Activated CD4-positive, CD25-positive, alpha-beta regulatory T cell treated with anti-CD3 and anti-CD28 coated beads, Interleukin-2, amount 50 U/mL, for 24 hours (primary cell): ENCODE data around the gene SH3BGRL.
A peak's percentile ranks its signal among the peaks of the same experiment; 100 is the strongest.

ENCODE experiments used
- ATAC-seq, 2 donors: fragments of 150-1000 bp; cut with Tn5 transposase; one replicate each; pipeline ENCODE4 v1.10.0; 2021; ENCODE audit warnings: mild to moderate bottlenecking in 1 of 2, moderate library complexity in 1 of 2

The SH3BGRL gene

GRCh38 chrX:81201671-81202455, at the start of gene SH3BGRL, which contains the start of gene HMGN5:
TSS of gene SH3BGRL (plus strand) at chrX:81202102. CDS start at chrX:81202201, 99 bp downstream.
TSS of gene HMGN5 (minus strand) at chrX:81201913. CDS start at chrX:81121549, 80,364 bp downstream.
- ATAC-seq: peak; percentile 95 to 97

GRCh38 chrX:81168391-81168790, 33.5 kb upstream of the SH3BGRL start:
- no peak for ATAC-seq

GRCh38 chrX:81174286-81174685, 27.6 kb upstream of the SH3BGRL start:
- no peak for ATAC-seq

DNA sequence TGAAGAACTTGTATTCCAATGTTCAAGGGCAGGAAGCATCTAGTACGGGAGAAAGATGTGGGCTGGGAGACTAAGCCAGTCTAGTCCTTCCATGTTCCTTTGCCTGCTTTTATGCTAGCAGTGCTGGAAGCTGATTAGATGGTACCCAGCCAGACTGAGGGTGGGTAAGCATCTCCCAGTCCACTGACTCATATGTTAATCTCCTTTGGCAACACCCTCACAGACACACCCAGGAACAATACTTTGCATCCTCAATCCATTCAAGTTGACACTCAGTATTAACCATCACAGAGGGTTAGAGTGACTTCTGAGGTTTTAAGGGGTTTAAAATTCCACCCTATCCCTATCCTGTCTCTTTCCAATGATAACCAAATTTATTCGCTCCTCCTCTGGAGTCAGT, 6.6 kb upstream of the SH3BGRL start:
- no peak for ATAC-seq

- ATAC-seq: peak in 1 of 2 donors; percentile 60
These were observed 6.2 kb upstream of the SH3BGRL start for GRCh38 chrX:81195712-81196111.

- ATAC-seq: no peak
These were observed 831 bp upstream of the SH3BGRL start for GRCh38 chrX:81201071-81201470.

GRCh38 chrX:81202456-81202819, 536 bp downstream of the SH3BGRL start:
- ATAC-seq: no peak

- ATAC-seq: no peak
These were observed 1.0 kb downstream of the SH3BGRL start for GRCh38 chrX:81202943-81203342.

DNA sequence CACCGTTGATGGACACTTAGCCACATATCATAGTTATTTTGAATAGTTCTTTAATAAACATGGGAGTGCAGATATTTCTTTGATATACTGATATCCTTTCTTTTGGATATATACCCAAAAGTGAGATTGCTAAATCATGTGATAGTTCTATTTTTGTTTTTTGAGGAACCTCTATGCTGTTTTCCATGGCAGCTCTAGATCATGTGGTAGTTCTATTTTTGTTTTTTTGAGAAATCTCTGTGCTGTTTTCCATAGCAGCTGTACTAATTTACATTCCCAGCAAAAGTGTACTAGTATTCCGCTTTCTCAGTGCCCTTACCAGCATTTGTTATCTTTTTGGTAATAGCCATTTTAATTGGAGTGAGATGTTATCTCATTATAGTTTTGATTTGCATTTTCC, 3.6 kb downstream of the SH3BGRL start:
- no peak for ATAC-seq

DNA sequence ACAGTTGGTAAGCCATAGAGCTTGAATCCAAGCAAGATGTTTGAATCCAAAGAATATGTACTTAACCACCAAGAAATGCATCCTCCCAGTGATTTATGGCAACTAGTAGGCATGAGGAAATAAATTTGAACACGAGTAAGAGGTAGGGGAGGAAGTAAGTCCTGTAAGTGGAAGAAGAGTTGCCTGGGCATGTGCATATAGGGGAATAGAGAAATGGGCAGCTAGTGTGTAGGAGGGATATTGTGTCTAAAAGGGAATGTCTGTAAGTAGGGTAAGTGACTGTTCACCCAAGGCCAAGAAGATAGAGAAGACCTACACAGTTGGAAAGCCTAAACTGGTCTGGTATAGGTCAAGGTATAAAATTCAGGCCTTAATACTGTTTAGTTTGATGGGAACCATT, 4.6 kb downstream of the SH3BGRL start:
- ATAC-seq: no peak

DNA sequence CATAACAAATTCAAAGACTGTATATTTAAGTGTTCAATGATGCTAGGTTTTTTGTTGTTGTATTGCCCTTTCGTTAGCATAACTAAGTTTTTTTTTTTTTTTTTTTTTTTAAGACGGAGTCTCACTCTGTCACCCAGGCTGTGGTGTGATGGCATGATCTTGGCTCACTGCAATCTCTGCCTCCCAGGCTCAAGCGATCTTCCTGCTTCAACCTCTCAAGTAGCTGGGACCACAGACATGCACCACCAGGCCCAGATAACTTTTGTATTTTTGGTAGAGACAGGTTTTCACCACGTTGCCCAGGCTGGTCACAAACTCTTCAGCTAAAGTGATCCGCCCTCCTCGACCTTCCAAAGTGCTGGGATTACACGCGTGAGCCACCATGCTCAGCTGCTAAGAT, 7.0 kb downstream of the SH3BGRL start:
- ATAC-seq: no peak

- ATAC-seq: no peak
These were observed 13.8 kb downstream of the SH3BGRL start for GRCh38 chrX:81215685-81216084.

DNA sequence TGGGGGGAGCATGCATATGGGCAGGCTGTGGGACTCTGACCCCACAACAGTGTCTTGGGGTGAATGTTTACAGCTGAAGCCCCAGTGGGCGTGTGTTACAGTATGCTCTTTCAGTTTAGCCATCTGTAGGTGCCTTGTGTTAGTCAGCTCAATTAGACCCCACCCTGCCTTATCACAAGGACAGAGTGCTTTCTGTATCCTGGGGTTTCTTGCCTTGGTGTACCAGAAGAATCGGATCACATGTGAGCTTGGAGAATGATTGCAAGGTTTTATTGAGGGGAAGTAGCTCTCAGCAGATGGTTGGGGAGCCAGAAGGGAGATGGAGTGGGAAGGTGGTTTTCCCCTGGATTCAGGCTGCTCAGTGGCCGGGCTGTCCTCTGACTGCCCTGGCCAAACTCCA, 27.3 kb downstream of the SH3BGRL start:
- ATAC-seq: no peak

DNA sequence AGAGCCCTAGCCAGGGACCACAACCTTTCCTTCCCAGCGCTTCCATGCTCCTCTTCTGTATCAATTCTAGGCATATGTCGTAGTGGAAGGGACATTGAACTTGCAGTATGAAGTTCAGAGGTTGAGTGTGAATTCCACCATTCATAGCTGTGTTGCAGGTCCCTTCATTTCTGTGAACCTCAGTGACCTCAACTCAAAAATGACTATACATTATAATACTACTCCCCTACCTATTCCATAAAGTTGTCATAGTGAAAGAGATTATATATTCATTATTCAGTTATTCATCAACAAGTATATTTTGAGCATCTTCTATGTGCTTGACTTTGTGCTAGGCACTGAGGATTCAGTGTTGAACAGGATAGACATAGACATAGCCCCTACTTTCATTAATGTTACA, 28.0 kb downstream of the SH3BGRL start:
- peak in 1 of 2 donors; percentile 33 for ATAC-seq

GRCh38 chrX:81231476-81231875, 29.6 kb downstream of the SH3BGRL start:
- ATAC-seq: no peak

- no peak for ATAC-seq
These were observed 30.3 kb downstream of the SH3BGRL start for GRCh38 chrX:81232218-81232617.

- ATAC-seq: no peak
These were observed 35.6 kb downstream of the SH3BGRL start for GRCh38 chrX:81237516-81237915.

DNA sequence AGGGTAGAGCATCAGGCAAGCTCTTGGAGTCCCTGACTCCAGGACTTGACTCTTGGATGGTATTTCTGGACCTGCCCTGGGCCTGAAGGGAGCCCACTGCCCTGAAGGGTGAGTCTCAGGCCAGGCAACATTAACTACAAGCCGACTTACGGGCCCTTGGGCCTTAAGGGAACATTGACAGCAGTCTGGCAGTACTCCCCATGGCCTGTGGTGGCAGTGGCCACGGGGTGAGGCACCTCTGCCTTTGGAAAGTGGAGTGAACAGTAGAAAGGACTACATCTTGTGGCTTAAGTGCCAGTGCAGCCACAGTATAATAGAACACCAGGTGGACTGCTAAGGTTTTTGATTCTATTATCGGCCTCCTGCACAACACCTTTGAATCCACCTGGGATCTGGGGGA, 36.3 kb downstream of the SH3BGRL start:
- ATAC-seq: no peak

GRCh38 chrX:81240701-81241331, 38.9 kb downstream of the SH3BGRL start:
- ATAC-seq: no peak

DNA sequence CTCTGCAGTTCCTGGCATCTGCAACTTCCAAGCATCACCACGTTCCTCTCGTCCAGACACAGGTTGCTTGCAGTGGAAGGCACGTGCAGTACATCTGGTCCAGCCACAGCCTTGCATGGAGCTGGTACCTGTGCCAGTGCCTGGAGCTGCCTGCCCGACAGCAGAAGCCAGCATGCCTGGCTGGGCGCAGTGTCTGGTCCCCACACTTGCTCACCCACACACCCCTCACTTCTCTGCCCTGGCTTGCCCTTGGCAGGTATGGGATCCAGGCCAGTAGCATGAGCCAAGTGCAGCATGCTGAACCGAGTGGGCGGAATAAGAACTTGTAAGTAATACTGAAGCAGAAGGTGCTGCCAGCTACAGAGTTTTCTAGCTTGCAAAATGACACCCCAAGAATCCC, 39.9 kb downstream of the SH3BGRL start:
- ATAC-seq: no peak

DNA sequence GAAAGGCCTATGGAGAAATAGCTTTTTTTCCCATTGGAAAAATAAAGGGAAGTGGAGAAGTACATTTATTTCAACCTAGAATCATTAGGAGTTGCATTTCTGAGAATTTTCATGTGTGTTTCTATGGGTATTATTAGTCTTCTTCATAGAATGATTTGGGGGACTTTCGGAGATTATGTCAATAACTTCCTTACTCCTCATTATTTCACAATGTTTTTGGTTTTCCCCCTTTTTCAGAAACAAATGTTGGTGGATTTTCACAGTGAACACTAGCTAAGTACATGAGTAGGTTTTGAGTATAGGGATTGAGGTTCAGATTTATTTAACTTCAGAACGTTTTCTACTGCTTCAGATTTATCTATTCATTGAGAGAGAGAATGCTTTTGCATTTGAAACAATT, 54.0 kb downstream of the SH3BGRL start:
- ATAC-seq: no peak

DNA sequence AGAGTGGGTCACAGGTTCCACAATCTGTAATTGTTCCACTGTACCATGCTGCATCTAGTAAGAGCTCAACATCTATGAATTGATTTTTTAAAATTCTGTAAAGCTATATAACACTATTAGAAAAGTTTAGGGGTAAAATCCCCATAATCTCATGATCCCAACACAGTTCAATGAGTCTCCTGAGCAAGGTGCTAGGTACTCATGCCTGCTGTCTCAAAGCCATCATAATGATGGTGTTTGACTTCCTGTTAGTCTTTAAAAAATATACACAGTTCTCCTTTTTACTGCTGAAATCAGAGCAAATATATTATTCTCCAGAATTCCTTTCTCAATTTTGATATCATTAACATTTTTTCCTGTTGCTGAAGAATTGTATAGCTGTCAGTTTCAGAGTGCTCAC, 55.9 kb downstream of the SH3BGRL start:
- ATAC-seq: no peak

GRCh38 chrX:81259020-81259713, 57.3 kb downstream of the SH3BGRL start:
- ATAC-seq: no peak
